ENCODE measurements around the gene ROMO1. TPM values are rescaled to one million over a fixed set of nuclear protein-coding genes. Genes with fewer than 3 reads are reported as not detected.
A peak's percentile ranks its signal among the peaks of the same experiment; 100 is the strongest.

Gene ROMO1
- total and polyA plus RNA-seq, 2 experiments from 2014 or later, result 152 to 881 TPM

DNA sequence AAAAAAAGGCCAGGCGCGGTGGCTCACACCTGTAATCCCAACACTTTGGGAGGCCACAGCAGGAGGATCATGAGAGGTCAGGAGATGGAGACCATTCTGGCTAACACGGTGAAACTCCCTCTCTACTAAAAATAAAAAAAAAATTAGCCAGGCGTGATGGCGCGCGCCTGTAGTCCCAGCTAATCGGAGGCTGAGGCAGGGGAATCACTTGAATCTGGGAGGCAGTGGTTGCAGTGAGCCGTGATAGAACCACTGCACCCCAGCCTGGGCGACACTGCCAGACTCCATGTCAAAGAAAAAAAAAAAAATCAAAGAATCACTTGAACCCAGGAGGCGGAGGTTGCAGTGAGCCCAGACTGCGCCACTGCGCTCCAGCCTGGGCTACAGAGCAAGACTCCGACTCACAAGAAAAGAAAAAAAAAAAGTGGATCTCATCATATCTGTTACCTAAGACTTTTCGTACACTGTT is 38.7 kb downstream of the ROMO1 start:
- no peak overlapping the region for H3K4me2 ChIP-seq
- Mint-ChIP-seq H3K9me3 (peaks cover 4% of the 10 kb centered on the region; the same call in 1 of the 3 replicates), H3K27ac (peak overlapping the region; percentile 11; the same call in 1 of the 2 replicates), H3K27me3 (ENCODE audit: insufficient read depth, low read depth, poor library complexity) (peaks cover 23% of the 10 kb centered on the region), H3K36me3 (ENCODE audit: low read depth) (peaks cover 89% of the 10 kb centered on the region), H3K4me1 (peaks cover 22% of the 10 kb centered on the region), H3K4me3 (no peak overlapping the region; the same call in 2 of the 3 replicates)
- H3K27ac ChIP-seq (ENCODE audit: low read depth), result no peak overlapping the region
- peaks cover 17% of the 10 kb centered on the region for H3K4me1 ChIP-seq (ENCODE audit: insufficient read depth)
- H3K9me2 ChIP-seq (ENCODE audit: insufficient read depth), result no peaks in the 10 kb centered on the region
- H4K20me1 ChIP-seq (replicated peaks; ENCODE audit: insufficient read depth), result peaks cover 78% of the 10 kb centered on the region
- H2AFZ ChIP-seq, result no peak overlapping the region
- ATAC-seq, result no peak
- no peaks in the 10 kb centered on the region for H3K27me3 ChIP-seq (ENCODE audit: insufficient read depth)
- TF ChIP-seq CREB1 (CRISPR knock-in tag; IDR thresholded peaks at IDR 0.05; ENCODE audit: low read depth) (no peak), ZNF114 (CRISPR knock-in tag; IDR thresholded peaks at IDR 0.05) (no peak), EZH2 (IDR thresholded peaks at IDR 0.05; ENCODE audit: low read depth, unreplicated experiment) (no peak), EZH2phosphoT487 (IDR thresholded peaks at IDR 0.05; ENCODE audit: unreplicated experiment) (no peak), NANOG (IDR thresholded peaks at IDR 0.05; ENCODE audit: borderline replicate concordance) (no peak), STAT1 (IDR thresholded peaks at IDR 0.05; ENCODE audit: unreplicated experiment) (no peak), JUNB (IDR thresholded peaks at IDR 0.05; ENCODE audit: unreplicated experiment) (no peak), ZNF331 (CRISPR knock-in tag; IDR thresholded peaks at IDR 0.05; ENCODE audit: low read depth) (no peak), POLR2AphosphoS5 (IDR thresholded peaks at IDR 0.05; ENCODE audit: low read depth) (no peak)
- TF ChIP-seq, protein P1, sequence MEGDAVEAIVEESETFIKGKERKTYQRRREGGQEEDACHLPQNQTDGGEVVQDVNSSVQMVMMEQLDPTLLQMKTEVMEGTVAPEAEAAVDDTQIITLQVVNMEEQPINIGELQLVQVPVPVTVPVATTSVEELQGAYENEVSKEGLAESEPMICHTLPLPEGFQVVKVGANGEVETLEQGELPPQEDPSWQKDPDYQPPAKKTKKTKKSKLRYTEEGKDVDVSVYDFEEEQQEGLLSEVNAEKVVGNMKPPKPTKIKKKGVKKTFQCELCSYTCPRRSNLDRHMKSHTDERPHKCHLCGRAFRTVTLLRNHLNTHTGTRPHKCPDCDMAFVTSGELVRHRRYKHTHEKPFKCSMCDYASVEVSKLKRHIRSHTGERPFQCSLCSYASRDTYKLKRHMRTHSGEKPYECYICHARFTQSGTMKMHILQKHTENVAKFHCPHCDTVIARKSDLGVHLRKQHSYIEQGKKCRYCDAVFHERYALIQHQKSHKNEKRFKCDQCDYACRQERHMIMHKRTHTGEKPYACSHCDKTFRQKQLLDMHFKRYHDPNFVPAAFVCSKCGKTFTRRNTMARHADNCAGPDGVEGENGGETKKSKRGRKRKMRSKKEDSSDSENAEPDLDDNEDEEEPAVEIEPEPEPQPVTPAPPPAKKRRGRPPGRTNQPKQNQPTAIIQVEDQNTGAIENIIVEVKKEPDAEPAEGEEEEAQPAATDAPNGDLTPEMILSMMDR (conservative IDR thresholded peaks at IDR 0.05; ENCODE audit: low read depth in 2 of 2), result no peak
- TF ChIP-seq, protein P2, sequence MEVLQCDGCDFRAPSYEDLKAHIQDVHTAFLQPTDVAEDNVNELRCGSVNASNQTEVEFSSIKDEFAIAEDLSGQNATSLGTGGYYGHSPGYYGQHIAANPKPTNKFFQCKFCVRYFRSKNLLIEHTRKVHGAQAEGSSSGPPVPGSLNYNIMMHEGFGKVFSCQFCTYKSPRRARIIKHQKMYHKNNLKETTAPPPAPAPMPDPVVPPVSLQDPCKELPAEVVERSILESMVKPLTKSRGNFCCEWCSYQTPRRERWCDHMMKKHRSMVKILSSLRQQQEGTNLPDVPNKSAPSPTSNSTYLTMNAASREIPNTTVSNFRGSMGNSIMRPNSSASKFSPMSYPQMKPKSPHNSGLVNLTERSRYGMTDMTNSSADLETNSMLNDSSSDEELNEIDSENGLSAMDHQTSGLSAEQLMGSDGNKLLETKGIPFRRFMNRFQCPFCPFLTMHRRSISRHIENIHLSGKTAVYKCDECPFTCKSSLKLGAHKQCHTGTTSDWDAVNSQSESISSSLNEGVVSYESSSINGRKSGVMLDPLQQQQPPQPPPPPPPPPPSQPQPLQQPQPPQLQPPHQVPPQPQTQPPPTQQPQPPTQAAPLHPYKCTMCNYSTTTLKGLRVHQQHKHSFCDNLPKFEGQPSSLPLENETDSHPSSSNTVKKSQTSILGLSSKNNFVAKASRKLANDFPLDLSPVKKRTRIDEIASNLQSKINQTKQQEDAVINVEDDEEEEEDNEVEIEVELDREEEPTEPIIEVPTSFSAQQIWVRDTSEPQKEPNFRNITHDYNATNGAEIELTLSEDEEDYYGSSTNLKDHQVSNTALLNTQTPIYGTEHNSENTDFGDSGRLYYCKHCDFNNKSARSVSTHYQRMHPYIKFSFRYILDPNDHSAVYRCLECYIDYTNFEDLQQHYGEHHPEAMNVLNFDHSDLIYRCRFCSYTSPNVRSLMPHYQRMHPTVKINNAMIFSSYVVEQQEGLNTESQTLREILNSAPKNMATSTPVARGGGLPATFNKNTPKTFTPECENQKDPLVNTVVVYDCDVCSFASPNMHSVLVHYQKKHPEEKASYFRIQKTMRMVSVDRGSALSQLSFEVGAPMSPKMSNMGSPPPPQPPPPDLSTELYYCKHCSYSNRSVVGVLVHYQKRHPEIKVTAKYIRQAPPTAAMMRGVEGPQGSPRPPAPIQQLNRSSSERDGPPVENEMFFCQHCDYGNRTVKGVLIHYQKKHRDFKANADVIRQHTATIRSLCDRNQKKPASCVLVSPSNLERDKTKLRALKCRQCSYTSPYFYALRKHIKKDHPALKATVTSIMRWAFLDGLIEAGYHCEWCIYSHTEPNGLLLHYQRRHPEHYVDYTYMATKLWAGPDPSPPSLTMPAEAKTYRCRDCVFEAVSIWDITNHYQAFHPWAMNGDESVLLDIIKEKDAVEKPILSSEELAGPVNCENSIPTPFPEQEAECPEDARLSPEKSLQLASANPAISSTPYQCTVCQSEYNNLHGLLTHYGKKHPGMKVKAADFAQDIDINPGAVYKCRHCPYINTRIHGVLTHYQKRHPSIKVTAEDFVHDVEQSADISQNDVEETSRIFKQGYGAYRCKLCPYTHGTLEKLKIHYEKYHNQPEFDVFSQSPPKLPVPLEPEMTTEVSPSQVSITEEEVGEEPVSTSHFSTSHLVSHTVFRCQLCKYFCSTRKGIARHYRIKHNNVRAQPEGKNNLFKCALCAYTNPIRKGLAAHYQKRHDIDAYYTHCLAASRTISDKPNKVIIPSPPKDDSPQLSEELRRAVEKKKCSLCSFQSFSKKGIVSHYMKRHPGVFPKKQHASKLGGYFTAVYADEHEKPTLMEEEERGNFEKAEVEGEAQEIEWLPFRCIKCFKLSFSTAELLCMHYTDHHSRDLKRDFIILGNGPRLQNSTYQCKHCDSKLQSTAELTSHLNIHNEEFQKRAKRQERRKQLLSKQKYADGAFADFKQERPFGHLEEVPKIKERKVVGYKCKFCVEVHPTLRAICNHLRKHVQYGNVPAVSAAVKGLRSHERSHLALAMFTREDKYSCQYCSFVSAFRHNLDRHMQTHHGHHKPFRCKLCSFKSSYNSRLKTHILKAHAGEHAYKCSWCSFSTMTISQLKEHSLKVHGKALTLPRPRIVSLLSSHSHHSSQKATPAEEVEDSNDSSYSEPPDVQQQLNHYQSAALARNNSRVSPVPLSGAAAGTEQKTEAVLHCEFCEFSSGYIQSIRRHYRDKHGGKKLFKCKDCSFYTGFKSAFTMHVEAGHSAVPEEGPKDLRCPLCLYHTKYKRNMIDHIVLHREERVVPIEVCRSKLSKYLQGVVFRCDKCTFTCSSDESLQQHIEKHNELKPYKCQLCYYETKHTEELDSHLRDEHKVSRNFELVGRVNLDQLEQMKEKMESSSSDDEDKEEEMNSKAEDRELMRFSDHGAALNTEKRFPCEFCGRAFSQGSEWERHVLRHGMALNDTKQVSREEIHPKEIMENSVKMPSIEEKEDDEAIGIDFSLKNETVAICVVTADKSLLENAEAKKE (CRISPR knock-in tag; IDR thresholded peaks at IDR 0.05), result no peak
- TF ChIP-seq, protein P3, sequence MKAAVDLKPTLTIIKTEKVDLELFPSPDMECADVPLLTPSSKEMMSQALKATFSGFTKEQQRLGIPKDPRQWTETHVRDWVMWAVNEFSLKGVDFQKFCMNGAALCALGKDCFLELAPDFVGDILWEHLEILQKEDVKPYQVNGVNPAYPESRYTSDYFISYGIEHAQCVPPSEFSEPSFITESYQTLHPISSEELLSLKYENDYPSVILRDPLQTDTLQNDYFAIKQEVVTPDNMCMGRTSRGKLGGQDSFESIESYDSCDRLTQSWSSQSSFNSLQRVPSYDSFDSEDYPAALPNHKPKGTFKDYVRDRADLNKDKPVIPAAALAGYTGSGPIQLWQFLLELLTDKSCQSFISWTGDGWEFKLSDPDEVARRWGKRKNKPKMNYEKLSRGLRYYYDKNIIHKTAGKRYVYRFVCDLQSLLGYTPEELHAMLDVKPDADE (IDR thresholded peaks at IDR 0.05), result no peak
- TF ChIP-seq, protein P4, sequence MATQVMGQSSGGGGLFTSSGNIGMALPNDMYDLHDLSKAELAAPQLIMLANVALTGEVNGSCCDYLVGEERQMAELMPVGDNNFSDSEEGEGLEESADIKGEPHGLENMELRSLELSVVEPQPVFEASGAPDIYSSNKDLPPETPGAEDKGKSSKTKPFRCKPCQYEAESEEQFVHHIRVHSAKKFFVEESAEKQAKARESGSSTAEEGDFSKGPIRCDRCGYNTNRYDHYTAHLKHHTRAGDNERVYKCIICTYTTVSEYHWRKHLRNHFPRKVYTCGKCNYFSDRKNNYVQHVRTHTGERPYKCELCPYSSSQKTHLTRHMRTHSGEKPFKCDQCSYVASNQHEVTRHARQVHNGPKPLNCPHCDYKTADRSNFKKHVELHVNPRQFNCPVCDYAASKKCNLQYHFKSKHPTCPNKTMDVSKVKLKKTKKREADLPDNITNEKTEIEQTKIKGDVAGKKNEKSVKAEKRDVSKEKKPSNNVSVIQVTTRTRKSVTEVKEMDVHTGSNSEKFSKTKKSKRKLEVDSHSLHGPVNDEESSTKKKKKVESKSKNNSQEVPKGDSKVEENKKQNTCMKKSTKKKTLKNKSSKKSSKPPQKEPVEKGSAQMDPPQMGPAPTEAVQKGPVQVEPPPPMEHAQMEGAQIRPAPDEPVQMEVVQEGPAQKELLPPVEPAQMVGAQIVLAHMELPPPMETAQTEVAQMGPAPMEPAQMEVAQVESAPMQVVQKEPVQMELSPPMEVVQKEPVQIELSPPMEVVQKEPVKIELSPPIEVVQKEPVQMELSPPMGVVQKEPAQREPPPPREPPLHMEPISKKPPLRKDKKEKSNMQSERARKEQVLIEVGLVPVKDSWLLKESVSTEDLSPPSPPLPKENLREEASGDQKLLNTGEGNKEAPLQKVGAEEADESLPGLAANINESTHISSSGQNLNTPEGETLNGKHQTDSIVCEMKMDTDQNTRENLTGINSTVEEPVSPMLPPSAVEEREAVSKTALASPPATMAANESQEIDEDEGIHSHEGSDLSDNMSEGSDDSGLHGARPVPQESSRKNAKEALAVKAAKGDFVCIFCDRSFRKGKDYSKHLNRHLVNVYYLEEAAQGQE (IDR thresholded peaks at IDR 0.05; ENCODE audit: unreplicated experiment), result no peak
- DNase-seq (ENCODE audit: low spot score), result no peak
- H3K4me3 ChIP-seq, result no peak overlapping the region
- peaks cover 70% of the 10 kb centered on the region for H3K36me3 ChIP-seq (ENCODE audit: insufficient read depth)
- H3F3A ChIP-seq (replicated peaks; ENCODE audit: low read depth), result peaks cover 13% of the 10 kb centered on the region; the same call in 1 of the 2 replicates
- H3K79me2 ChIP-seq (replicated peaks; ENCODE audit: insufficient read depth), result peaks cover 91% of the 10 kb centered on the region

All from GM23338 (cell line).